HG03135 (cell line): Measurements from ENCODE around the gene COTL1.

Experiments
- ATAC-seq: cut with Tn5 transposase; IDR thresholded peaks from one replicate; pipeline ENCODE4 v1.9.1; 2021; ENCODE audit warnings: mild to moderate bottlenecking, moderate library complexity; ENCODE audit not compliant: unreplicated experiment

The COTL1 gene

GRCh38 chr16:84555418-84556196 is 62.3 kb downstream of the COTL1 start:
- ATAC-seq, result no peak

DNA sequence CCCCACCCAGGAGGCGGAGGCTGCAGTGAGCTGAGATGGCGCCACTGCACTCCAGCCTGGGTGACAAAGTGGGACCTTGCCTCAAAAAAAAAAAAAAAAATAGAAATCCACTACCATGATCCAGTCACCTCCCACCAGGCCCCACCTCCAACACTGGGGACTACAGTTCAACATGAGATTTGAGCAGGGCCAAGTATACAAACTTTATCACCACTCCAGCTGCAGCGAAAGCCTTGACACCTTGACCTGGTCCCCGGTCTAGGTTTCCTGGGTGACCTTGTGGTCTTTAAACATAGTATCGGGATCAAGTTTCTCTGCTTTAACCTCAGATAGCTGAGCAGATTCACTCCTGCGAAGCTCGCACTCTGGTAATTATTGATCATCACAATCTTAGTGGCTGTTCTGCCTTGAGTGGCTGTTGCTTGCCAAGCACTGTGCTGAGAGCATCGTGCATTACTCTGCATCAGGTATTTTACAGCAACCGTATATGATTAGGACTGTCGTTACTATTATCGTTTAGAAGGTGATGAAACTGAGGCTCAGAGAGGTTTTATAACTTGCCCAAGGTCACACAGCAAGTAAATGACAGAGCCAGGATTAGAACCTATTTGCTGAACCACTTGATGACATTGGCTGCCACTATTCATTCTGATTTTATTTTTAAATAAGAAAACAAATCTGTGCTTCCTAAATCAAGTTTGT is 63.1 kb downstream of the COTL1 start:
- ATAC-seq, result no peak

DNA sequence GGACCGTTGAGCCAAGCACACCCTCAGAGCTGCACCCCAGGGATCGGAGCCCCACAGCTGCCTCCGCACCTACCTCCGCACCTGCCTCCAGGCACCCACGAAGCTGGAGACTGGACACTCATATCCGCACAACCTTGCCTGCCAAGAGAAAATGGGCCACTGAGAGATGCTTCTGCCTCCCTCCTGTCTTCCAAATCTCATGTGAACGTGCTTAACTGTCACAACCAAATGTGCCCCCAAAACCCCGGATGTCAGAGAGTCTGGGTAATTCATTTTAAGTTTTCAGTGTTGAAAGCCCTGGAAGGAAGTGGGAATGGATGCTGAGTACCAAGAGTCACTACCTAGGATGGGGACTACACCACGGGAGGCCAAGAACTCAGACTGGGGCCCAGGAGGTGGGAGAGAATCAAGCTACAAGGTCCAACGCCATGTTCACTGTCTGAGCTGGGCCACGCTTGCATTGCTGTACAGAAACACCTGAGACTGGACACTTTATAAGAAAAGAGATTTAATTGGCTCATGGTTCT is 63.9 kb downstream of the COTL1 start:
- ATAC-seq, result no peak

GRCh38 chr16:84552135-84552534 is 65.7 kb downstream of the COTL1 start:
- ATAC-seq, result no peak

- ATAC-seq, result no peak
Observed at GRCh38 chr16:84550096-84550495, 67.8 kb downstream of the COTL1 start.

- ATAC-seq, result no peak
Observed at GRCh38 chr16:84548971-84549844, 68.7 kb downstream of the COTL1 start.

GRCh38 chr16:84548508-84548907 is 69.4 kb downstream of the COTL1 start:
- no peak for ATAC-seq

GRCh38 chr16:84547546-84548061 is 70.3 kb downstream of the COTL1 start:
- ATAC-seq, result no peak

- no peak for ATAC-seq
Observed at GRCh38 chr16:84546669-84547545, 71.0 kb downstream of the COTL1 start.

DNA sequence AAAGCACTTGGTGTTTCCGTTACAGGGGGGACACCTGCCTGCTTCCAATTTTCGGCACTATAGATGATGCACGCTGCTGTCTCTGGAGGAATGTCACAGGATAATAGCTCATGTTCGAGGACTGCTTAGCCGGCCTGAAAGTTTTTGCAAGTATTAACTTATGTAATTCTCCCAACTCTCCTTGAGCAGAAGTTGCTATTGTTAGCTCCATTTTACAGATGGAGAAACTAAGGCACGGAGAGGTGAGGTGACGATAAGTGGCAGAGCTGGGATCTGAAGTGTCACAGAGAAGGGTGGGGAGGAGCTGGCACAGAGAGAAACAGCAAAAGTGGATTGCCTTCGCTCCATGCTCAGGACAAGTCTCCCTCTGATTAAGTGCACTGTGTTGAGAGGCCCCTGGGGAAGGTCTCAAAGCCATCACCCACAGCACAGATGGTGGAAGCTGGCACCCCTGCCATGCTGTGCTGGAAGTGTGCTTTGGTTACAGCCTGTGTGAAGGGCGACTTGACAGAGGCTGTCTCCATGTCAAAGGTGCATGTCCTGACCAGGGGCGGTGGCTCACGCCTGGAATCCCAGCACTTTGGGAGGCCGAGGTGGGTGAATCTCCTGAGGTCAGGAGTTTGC is 72.7 kb downstream of the COTL1 start:
- ATAC-seq, result no peak

GRCh38 chr16:84544031-84544773 is 73.7 kb downstream of the COTL1 start:
- no peak for ATAC-seq

DNA sequence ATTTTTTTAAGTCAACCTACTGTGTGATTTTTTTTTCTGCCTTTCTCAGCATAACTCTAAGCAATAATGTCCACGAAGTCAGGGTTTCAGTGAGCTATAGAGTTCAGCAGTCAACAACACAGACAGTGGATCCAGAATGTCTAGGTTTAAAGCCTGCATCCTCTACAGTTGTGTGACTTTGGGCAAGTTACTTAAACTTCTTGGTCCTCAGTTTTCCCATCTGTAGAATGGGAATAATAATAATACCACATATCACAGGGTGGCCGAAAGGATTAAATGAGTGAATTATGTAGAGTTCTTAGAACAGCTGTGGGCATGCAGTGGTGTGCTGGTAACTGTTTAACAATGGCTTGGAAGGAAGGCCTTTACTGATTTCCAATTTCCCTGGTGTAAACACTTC is 74.6 kb downstream of the COTL1 start:
- no peak for ATAC-seq

- ATAC-seq, result no peak
Observed at GRCh38 chr16:84541999-84542817, 75.7 kb downstream of the COTL1 start.

DNA sequence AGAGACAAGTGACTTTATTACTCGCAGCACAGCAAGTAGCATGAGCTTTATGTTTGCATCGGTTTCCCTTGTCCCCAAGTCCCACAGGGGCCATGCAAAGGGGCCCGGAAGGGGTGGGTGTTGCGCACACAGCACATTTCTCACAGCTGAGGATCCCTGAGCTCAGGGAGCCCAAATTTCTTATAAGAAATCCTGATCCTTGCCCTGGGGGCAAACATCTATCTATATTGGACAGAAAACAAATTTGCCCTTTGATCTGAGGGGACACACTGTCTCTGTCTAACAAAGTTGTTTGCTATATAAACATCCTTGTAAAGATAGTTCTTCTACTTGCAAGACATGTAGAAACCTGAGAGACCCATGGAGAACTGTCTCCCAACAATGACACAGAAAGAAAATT is 77.7 kb downstream of the COTL1 start:
- no peak for ATAC-seq

GRCh38 chr16:84538222-84538840 is 79.5 kb downstream of the COTL1 start:
- ATAC-seq, result no peak

GRCh38 chr16:84537491-84538151 is 80.3 kb downstream of the COTL1 start:
- ATAC-seq, result no peak

DNA sequence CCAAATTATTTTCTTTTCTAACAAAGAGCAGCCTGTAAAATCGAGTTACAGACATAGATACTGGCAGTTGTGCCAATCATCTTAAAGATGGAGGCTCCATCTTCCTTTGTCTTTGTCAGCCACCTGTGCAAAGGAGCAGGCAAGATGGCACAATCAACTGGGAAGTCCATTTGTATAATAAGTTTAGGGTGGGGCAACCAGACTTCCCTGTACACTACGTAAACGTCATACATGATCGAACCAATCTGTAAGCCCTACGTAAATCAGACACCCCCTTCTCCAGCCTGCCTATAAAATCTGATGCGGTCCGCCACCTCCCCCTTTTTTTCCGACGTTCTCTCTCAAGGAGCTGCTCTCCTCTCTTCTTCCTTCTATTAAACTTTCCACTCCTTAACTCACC is 82.0 kb downstream of the COTL1 start:
- ATAC-seq, result no peak
